Measurements from ENCODE around the gene DNASE1L2. TPM values are rescaled to one million over a fixed set of nuclear protein-coding genes. Genes with fewer than 3 reads are reported as not detected.

DNASE1L2 gene
- total and polyA plus RNA-seq, 4 donors = 0.13 to 0.67 (median 0.28) TPM

- WGBS = 89% methylated on average over 25 of the region's 25 CpGs
- DNase-seq (ENCODE audit: low spot score) = no peak
Measured at GRCh38 chr16:2277466-2278271, 41.4 kb downstream of the DNASE1L2 start.

DNA sequence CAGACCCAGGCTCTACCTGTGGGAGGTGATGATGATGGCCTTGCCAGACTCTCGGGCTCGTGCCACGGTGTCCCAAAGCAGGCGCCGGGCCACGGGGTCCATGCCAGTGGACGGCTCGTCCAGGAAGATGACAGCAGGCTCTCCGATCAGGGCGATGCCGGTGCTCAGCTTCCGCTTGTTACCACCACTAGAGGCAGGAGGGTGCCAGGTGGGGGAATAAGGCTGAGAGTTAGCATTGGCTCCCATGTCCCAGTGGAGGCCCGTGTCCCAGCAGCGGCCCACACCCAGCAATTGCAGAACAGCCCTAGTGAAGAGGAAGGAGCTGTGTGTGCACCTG lies 42.0 kb downstream of the DNASE1L2 start:
- H3K9me3 ChIP-seq (ENCODE audit: control insufficient read depth in 4 of 4, low read length in 3 of 4) = no peaks in the 10 kb centered on the region
- no peaks in the 10 kb centered on the region for H3K36me3 ChIP-seq (ENCODE audit: control insufficient read depth in 4 of 4, insufficient read depth in 3 of 4, low read depth in 1 of 4, low read length in 3 of 4)
- 81% methylated on average over 14 of the region's 14 CpGs for WGBS
- no peak overlapping the region for H3K9ac ChIP-seq (ENCODE audit: low read depth in 1 of 2, low read length in 2 of 2)
- no peaks in the 10 kb centered on the region for H3K27me3 ChIP-seq (ENCODE audit: control insufficient read depth in 4 of 4, insufficient read depth in 4 of 4, low read length in 3 of 4)
- H3K4me1 ChIP-seq (ENCODE audit: control insufficient read depth in 4 of 4, insufficient read depth in 4 of 4, low read length in 3 of 4) = no peaks in the 10 kb centered on the region
- H3K27ac ChIP-seq (ENCODE audit: low read depth in 1 of 2, low read length in 2 of 2) = no peak overlapping the region
- no peak for DNase-seq (ENCODE audit: low spot score)
- H3K4me3 ChIP-seq (ENCODE audit: low read depth in 1 of 3, low read length in 3 of 3) = no peak overlapping the region
- TF ChIP-seq, protein P1, sequence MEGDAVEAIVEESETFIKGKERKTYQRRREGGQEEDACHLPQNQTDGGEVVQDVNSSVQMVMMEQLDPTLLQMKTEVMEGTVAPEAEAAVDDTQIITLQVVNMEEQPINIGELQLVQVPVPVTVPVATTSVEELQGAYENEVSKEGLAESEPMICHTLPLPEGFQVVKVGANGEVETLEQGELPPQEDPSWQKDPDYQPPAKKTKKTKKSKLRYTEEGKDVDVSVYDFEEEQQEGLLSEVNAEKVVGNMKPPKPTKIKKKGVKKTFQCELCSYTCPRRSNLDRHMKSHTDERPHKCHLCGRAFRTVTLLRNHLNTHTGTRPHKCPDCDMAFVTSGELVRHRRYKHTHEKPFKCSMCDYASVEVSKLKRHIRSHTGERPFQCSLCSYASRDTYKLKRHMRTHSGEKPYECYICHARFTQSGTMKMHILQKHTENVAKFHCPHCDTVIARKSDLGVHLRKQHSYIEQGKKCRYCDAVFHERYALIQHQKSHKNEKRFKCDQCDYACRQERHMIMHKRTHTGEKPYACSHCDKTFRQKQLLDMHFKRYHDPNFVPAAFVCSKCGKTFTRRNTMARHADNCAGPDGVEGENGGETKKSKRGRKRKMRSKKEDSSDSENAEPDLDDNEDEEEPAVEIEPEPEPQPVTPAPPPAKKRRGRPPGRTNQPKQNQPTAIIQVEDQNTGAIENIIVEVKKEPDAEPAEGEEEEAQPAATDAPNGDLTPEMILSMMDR (IDR thresholded peaks at IDR 0.05; ENCODE audit: low read depth, low read length, missing input control) = no peak
- TF ChIP-seq, protein P2, sequence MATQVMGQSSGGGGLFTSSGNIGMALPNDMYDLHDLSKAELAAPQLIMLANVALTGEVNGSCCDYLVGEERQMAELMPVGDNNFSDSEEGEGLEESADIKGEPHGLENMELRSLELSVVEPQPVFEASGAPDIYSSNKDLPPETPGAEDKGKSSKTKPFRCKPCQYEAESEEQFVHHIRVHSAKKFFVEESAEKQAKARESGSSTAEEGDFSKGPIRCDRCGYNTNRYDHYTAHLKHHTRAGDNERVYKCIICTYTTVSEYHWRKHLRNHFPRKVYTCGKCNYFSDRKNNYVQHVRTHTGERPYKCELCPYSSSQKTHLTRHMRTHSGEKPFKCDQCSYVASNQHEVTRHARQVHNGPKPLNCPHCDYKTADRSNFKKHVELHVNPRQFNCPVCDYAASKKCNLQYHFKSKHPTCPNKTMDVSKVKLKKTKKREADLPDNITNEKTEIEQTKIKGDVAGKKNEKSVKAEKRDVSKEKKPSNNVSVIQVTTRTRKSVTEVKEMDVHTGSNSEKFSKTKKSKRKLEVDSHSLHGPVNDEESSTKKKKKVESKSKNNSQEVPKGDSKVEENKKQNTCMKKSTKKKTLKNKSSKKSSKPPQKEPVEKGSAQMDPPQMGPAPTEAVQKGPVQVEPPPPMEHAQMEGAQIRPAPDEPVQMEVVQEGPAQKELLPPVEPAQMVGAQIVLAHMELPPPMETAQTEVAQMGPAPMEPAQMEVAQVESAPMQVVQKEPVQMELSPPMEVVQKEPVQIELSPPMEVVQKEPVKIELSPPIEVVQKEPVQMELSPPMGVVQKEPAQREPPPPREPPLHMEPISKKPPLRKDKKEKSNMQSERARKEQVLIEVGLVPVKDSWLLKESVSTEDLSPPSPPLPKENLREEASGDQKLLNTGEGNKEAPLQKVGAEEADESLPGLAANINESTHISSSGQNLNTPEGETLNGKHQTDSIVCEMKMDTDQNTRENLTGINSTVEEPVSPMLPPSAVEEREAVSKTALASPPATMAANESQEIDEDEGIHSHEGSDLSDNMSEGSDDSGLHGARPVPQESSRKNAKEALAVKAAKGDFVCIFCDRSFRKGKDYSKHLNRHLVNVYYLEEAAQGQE (IDR thresholded peaks at IDR 0.05) = no peak
- TF ChIP-seq YY1 (IDR thresholded peaks at IDR 0.05) = no peak
- no peak for TF ChIP-seq FOXA2 (IDR thresholded peaks at IDR 0.05)
- no peak for TF ChIP-seq SP1 (IDR thresholded peaks at IDR 0.05)
- no peak for TF ChIP-seq NR2F2 (IDR thresholded peaks at IDR 0.05)
- TF ChIP-seq HNF4A (conservative IDR thresholded peaks at IDR 0.05) = no peak
- TF ChIP-seq HNF4G (IDR thresholded peaks at IDR 0.05) = no peak
- TF ChIP-seq RXRA (IDR thresholded peaks at IDR 0.05) = no peak
- TF ChIP-seq MAX (IDR thresholded peaks at IDR 0.05) = no peak
- TF ChIP-seq TAF1 (conservative IDR thresholded peaks at IDR 0.05) = no peak
- no peak for TF ChIP-seq JUND (IDR thresholded peaks at IDR 0.05)

More at GRCh38 chr16:2277466-2278271, 41.4 kb downstream of the DNASE1L2 start:
- Histone ChIP-seq H3K4me1 (ENCODE audit: control insufficient read depth in 4 of 4, insufficient read depth in 4 of 4, low read length in 3 of 4) (no peaks in the 10 kb centered on the region), H3K36me3 (ENCODE audit: control insufficient read depth in 4 of 4, insufficient read depth in 3 of 4, low read depth in 1 of 4, low read length in 3 of 4) (no peaks in the 10 kb centered on the region), H3K9ac (ENCODE audit: low read depth in 1 of 2, low read length in 2 of 2) (no peak overlapping the region), H3K9me3 (ENCODE audit: control insufficient read depth in 4 of 4, low read length in 3 of 4) (no peaks in the 10 kb centered on the region), H3K4me3 (ENCODE audit: low read depth in 1 of 3, low read length in 3 of 3) (no peak overlapping the region), H3K27ac (ENCODE audit: low read depth in 1 of 2, low read length in 2 of 2) (no peak overlapping the region), H3K27me3 (ENCODE audit: control insufficient read depth in 4 of 4, insufficient read depth in 4 of 4, low read length in 3 of 4) (no peaks in the 10 kb centered on the region)
- TF ChIP-seq GABPA (IDR thresholded peaks at IDR 0.05 in 1 of 2, conservative IDR thresholded peaks at IDR 0.05 in 1 of 2) (no peak), SP1 (IDR thresholded peaks at IDR 0.05) (no peak), FOXA1 (IDR thresholded peaks at IDR 0.05) (no peak), YY1 (IDR thresholded peaks at IDR 0.05) (no peak), EGR1 (IDR thresholded peaks at IDR 0.05; ENCODE audit: low read depth in 2 of 2) (no peak), JUND (IDR thresholded peaks at IDR 0.05) (no peak), MAX (IDR thresholded peaks at IDR 0.05) (no peak), RXRA (IDR thresholded peaks at IDR 0.05) (no peak), HNF4G (IDR thresholded peaks at IDR 0.05) (no peak), HNF4A (conservative IDR thresholded peaks at IDR 0.05) (no peak), FOXA2 (IDR thresholded peaks at IDR 0.05) (no peak), NR2F2 (IDR thresholded peaks at IDR 0.05) (no peak), RAD21 (IDR thresholded peaks at IDR 0.05) (no peak)
- TF ChIP-seq, protein P1 (IDR thresholded peaks at IDR 0.05; ENCODE audit: low read depth, low read length, missing input control) = no peak
- TF ChIP-seq, protein P2 (IDR thresholded peaks at IDR 0.05) = no peak

Data from liver (tissue), 9 donors.